Embryonic facial prominence (tissue), 1 donor: ENCODE results near the gene NPR1.
"Not testable (repeated sequence)": the region's sequence is repeated elsewhere in the genome, so short reads cannot be mapped to it uniquely, and the experiment has no call there.

Experiments
- DNase-seq: peaks from one replicate; pipeline ENCODE4 v3.0.0-alpha.2; 2016; ENCODE audit errors: extremely low spot score

The NPR1 gene

GRCh38 chr1:153649863-153650235, 28.6 kb upstream of the NPR1 start:
- no peak for DNase-seq

GRCh38 chr1:153651771-153652170, 26.7 kb upstream of the NPR1 start:
- no peak for DNase-seq

- no peak for DNase-seq
Measured at GRCh38 chr1:153652805-153653500, 25.5 kb upstream of the NPR1 start.

- no peak for DNase-seq
Measured at GRCh38 chr1:153655333-153655732, 23.2 kb upstream of the NPR1 start.

- peak; percentile 82 for DNase-seq
Measured at GRCh38 chr1:153658400-153659174, 19.9 kb upstream of the NPR1 start, which contains the start of gene SNAPIN. SNAPIN (plus strand) TSS chr1:153658703; CDS start chr1:153658744, 41 bp downstream.

- DNase-seq = no peak
Measured at GRCh38 chr1:153659175-153659534, 19.3 kb upstream of the NPR1 start.

GRCh38 chr1:153659656-153660055, 18.8 kb upstream of the NPR1 start:
- no peak for DNase-seq

GRCh38 chr1:153661111-153661708, 17.3 kb upstream of the NPR1 start:
- DNase-seq = no peak

- DNase-seq = no peak
Measured at GRCh38 chr1:153662269-153662668, 16.2 kb upstream of the NPR1 start.

- DNase-seq = no peak
Measured at GRCh38 chr1:153663211-153663610, 15.3 kb upstream of the NPR1 start.

GRCh38 chr1:153667439-153667838, 11.0 kb upstream of the NPR1 start:
- no peak for DNase-seq

GRCh38 chr1:153668672-153669071, 9.8 kb upstream of the NPR1 start:
- not testable (repeated sequence) for DNase-seq

- no peak for DNase-seq
Measured at GRCh38 chr1:153669606-153670005, 8.9 kb upstream of the NPR1 start.

GRCh38 chr1:153670257-153670858, 8.1 kb upstream of the NPR1 start:
- DNase-seq = no peak

GRCh38 chr1:153670859-153671627, 7.4 kb upstream of the NPR1 start, which contains the start of gene ILF2:
ILF2 (minus strand) TSS chr1:153670993; CDS start chr1:153670922, 71 bp downstream.
- DNase-seq = peak; percentile 100

- peak; percentile 37 for DNase-seq
Measured at GRCh38 chr1:153671628-153672353, 6.7 kb upstream of the NPR1 start.

- no peak for DNase-seq
Measured at GRCh38 chr1:153673511-153673910, 5.0 kb upstream of the NPR1 start.

GRCh38 chr1:153677718-153678518, 570 bp upstream of the NPR1 start:
- DNase-seq = no peak

GRCh38 chr1:153679337-153680119, 1.0 kb downstream of the NPR1 start:
- DNase-seq = no peak
